Measurements from ENCODE around the gene NDRG4. TPM values are rescaled to one million over a fixed set of nuclear protein-coding genes. Genes with fewer than 3 reads are reported as not detected.

Gene NDRG4
- total and polyA plus RNA-seq, 2 of the 13 experiments (the other 11 are each of a cell fraction or from before 2014, with no cell fraction given), result 1.7 to 2.7 TPM

- no peak for TF ChIP-seq KLF15 (CRISPR knock-in tag; IDR thresholded peaks at IDR 0.05; ENCODE audit: borderline replicate concordance)
- TF ChIP-seq SIN3A (IDR thresholded peaks at IDR 0.05; ENCODE audit: borderline replicate concordance, low read depth, low read length), result no peak
- TF ChIP-seq, protein P1, sequence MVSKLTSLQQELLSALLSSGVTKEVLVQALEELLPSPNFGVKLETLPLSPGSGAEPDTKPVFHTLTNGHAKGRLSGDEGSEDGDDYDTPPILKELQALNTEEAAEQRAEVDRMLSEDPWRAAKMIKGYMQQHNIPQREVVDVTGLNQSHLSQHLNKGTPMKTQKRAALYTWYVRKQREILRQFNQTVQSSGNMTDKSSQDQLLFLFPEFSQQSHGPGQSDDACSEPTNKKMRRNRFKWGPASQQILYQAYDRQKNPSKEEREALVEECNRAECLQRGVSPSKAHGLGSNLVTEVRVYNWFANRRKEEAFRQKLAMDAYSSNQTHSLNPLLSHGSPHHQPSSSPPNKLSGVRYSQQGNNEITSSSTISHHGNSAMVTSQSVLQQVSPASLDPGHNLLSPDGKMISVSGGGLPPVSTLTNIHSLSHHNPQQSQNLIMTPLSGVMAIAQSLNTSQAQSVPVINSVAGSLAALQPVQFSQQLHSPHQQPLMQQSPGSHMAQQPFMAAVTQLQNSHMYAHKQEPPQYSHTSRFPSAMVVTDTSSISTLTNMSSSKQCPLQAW (CRISPR knock-in tag; IDR thresholded peaks at IDR 0.05), result peak; percentile 66; the same call in 1 of the 2 replicates
Measured at GRCh38 chr16:58501242-58502131, 1.5 kb downstream of the NDRG4 start (continued).

- H3K36me3 ChIP-seq (replicated peaks in 1 of 2; ENCODE audit: control insufficient read depth in 1 of 2, insufficient read depth in 2 of 2, low read length in 2 of 2), result no peaks in the 10 kb centered on the region
- BruUV-seq (replicated peaks), result no TSS peak
- no peaks in the 10 kb centered on the region for H4K20me1 ChIP-seq (ENCODE audit: insufficient read depth, low read length)
- peaks cover 0 to 8% of the 10 kb centered on the region in 2 experiments; a peak in 2 of 5 replicates for H3K27me3 ChIP-seq (ENCODE audit: control insufficient read depth in 1 of 2, insufficient read depth in 2 of 2, low read length in 2 of 2)
- intact Hi-C loops (cut with micrococcal nuclease; ENCODE audit: unreplicated experiment), result no loop called here
- no peak for DNase-seq (ENCODE audit: low spot score)
- ChIA-PET POLR2A (interaction anchor here (1.8 kb wide), 1 partner anchor 12 kb away, joined by 4 read pairs; no protein-coding TSS in a partner anchor), CTCF (ENCODE audit: low intra/inter-chr PET ratio, low total read pairs) (no interaction called here)
- H3K27ac ChIP-seq (ENCODE audit: extremely low read length, insufficient read depth, low read length), result no peak overlapping the region
- TF ChIP-seq SIX1 (CRISPR knock-in tag; IDR thresholded peaks at IDR 0.05; ENCODE audit: borderline replicate concordance) (no peak), ZNF607 (CRISPR knock-in tag; IDR thresholded peaks at IDR 0.05; ENCODE audit: borderline replicate concordance) (0 out of 2 replicates have a peak, but pooled peaks have one; percentile 2), ZKSCAN1 (IDR thresholded peaks at IDR 0.05; ENCODE audit: low read length) (peak; percentile 47; the same call in 1 of the 2 replicates), KLF13 (CRISPR knock-in tag; IDR thresholded peaks at IDR 0.05) (no peak)
- H3K79me2 ChIP-seq (ENCODE audit: insufficient read depth, low read length), result no peaks in the 10 kb centered on the region
- H3K4me2 ChIP-seq (ENCODE audit: low read depth, low read length), result peak overlapping the region; percentile 92
- no peak overlapping the region; a peak in 1 of 6 replicates for H3K4me3 ChIP-seq (replicated peaks in 1 of 3; ENCODE audit: insufficient read depth in 1 of 3, low read depth in 2 of 3, low read length in 3 of 3)
- H3K9me3 ChIP-seq (ENCODE audit: low read length), result no peaks in the 10 kb centered on the region
- H3K9ac ChIP-seq (ENCODE audit: insufficient read depth, low read depth, low read length), result no peak overlapping the region
- no peak for FAIRE-seq
- peaks cover 45% of the 10 kb centered on the region for H3K4me1 ChIP-seq (ENCODE audit: insufficient read depth, low read length)
- WGBS (ENCODE audit: low lambda C conversion rate), result 35% methylated on average over 8 of the region's 8 CpGs
- in situ Hi-C loops (cut with HindIII; ENCODE audit: extremely low pct_ligation_motif_present, low pct_unique_long_range_greater_than_20kb), result loop anchor here (10.0 kb wide), 1 partner anchor 232 kb away; the partner anchor contains the start of gene GOT2
- no peak for ATAC-seq
- no peak overlapping the region for H2AFZ ChIP-seq (ENCODE audit: low read length)
Measured at GRCh38 chr16:58502217-58502921, 2.4 kb downstream of the NDRG4 start.
